ENCODE results near the gene NPAS2.

DNA sequence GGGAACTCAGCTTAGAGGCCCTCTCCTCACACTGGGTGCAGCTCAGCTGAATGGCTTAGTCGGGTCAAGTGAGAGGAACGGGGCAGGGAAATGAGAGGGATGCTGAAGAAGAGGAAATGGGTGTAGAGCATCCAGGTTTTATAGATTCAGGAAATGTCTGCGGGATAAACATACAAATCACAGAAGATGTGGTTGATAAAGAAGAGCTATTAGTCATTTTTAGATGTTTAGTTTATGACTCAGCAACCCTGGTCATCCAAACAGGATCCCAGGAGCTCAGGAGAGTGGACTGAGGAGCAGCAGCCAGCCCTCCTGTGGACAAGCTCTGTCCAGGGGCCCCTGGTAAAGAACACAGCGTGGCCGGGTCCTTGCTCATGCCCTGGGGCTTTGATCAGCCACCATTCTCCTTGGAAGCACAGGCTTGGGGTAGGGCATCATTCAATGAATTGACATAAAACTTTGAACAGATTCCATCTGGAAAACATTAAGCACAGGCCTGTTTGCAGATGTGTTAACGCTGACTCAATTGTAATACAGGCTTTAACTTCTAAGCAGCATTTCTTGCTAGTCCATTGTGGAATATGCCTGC lies 83.0 kb downstream of the NPAS2 start:
- TF ChIP-seq, protein P1, sequence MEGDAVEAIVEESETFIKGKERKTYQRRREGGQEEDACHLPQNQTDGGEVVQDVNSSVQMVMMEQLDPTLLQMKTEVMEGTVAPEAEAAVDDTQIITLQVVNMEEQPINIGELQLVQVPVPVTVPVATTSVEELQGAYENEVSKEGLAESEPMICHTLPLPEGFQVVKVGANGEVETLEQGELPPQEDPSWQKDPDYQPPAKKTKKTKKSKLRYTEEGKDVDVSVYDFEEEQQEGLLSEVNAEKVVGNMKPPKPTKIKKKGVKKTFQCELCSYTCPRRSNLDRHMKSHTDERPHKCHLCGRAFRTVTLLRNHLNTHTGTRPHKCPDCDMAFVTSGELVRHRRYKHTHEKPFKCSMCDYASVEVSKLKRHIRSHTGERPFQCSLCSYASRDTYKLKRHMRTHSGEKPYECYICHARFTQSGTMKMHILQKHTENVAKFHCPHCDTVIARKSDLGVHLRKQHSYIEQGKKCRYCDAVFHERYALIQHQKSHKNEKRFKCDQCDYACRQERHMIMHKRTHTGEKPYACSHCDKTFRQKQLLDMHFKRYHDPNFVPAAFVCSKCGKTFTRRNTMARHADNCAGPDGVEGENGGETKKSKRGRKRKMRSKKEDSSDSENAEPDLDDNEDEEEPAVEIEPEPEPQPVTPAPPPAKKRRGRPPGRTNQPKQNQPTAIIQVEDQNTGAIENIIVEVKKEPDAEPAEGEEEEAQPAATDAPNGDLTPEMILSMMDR (conservative IDR thresholded peaks at IDR 0.05; ENCODE audit: low read length) = no peak
- TF ChIP-seq EZH2phosphoT487 (IDR thresholded peaks at IDR 0.05; ENCODE audit: borderline replicate concordance) = no peak

Data from Loucy (cell line).